Measurements from ENCODE around the gene OTOR. TPM values are rescaled to one million over a fixed set of nuclear protein-coding genes. Genes with fewer than 3 reads are reported as not detected.

Gene OTOR
- total RNA-seq, 1 experiment from 2014 or later: not detected

GRCh38 chr20:16785226-16785625 is 37.1 kb downstream of the OTOR start:
- Histone ChIP-seq H3K36me3 (no peaks in the 10 kb centered on the region), H3K4me3 (no peak overlapping the region), H3K27me3 (no peaks in the 10 kb centered on the region), H3K9me3 (no peaks in the 10 kb centered on the region)
- DNase-seq: no peak

Other genes with a start within 250 kb of the OTOR start
- gene KIF16B, start 174.9 kb upstream of the OTOR start, total RNA-seq (2014; rRNA removed; shearing (Covaris generic); ENCODE audit: low replicate concordance): 2.9 and 3.4 TPM in 2 replicates
- 59.1 and 90.9 TPM in 2 replicates for gene SNRPB2, start 18.3 kb upstream of the OTOR start, total RNA-seq (2014; rRNA removed; shearing (Covaris generic); ENCODE audit: low replicate concordance)